AG09319 (cell line): ENCODE results near the gene E2F6.

Experiments used
- DNase-seq: peaks from one replicate; pipeline ENCODE4 v3.0.0-alpha.2; 2010; ENCODE audit warnings: low read depth; ENCODE audit errors: extremely low read depth
- TF ChIP-seq, protein P1 (sequence below): IDR thresholded peaks from 2 replicates; pipeline ENCODE4 v1.5.1; 2011; ENCODE audit warnings: low read depth, mild to moderate bottlenecking, inconsistent platforms, low read length, moderate library complexity

E2F6 gene

GRCh38 chr2:11465485-11466306 lies at the start of gene E2F6:
E2F6 (minus strand) TSS chr2:11466161; CDS start chr2:11465879, 282 bp downstream.
- TF ChIP-seq, protein P1, sequence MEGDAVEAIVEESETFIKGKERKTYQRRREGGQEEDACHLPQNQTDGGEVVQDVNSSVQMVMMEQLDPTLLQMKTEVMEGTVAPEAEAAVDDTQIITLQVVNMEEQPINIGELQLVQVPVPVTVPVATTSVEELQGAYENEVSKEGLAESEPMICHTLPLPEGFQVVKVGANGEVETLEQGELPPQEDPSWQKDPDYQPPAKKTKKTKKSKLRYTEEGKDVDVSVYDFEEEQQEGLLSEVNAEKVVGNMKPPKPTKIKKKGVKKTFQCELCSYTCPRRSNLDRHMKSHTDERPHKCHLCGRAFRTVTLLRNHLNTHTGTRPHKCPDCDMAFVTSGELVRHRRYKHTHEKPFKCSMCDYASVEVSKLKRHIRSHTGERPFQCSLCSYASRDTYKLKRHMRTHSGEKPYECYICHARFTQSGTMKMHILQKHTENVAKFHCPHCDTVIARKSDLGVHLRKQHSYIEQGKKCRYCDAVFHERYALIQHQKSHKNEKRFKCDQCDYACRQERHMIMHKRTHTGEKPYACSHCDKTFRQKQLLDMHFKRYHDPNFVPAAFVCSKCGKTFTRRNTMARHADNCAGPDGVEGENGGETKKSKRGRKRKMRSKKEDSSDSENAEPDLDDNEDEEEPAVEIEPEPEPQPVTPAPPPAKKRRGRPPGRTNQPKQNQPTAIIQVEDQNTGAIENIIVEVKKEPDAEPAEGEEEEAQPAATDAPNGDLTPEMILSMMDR = no peak
- peak; percentile 81 for DNase-seq

DNA sequence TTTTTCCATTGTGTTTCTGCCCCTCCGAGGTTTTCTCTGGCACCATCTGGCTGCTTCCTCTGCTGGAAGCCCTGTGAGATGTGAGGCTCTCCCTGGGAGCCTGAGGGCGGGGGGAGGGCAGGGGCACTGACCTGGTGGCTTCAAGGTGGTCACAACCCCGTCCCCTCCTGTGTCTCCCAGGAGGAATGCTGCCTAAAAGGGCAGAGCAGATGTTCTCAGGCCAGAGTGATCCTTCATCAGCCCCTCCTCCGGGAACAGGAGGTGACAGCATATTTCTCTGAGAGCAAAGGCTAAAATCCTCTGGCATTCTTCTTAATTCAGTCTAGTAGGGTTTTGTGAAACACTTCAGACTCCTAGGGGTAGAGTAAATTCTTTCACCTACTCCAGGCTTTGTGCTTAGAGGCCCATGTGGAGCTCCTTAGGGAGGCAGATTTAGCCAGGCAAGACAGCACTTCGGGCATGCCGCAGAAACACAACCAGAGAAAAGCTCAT lies 49.6 kb upstream of the E2F6 start:
- TF ChIP-seq, protein P1 = no peak
- no peak for DNase-seq

DNA sequence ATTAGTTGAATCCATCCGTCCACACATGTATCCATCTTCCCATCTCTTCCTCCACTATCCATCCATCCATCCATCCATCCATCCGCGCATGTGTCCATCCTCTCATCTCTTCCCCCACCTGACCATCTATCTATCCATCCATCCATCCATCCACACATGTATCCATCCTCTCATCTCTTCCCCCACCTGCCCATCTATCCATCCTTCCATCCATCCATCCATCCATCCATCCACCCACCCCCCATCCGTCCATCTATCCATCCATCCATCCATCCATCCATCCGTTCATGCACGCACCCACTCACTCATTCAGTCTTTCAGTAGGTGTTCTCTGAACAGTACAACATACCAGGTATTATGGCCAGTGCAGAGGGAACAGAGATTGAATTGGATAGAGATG lies 48.9 kb upstream of the E2F6 start:
- DNase-seq = no peak
- TF ChIP-seq, protein P1 = no peak

DNA sequence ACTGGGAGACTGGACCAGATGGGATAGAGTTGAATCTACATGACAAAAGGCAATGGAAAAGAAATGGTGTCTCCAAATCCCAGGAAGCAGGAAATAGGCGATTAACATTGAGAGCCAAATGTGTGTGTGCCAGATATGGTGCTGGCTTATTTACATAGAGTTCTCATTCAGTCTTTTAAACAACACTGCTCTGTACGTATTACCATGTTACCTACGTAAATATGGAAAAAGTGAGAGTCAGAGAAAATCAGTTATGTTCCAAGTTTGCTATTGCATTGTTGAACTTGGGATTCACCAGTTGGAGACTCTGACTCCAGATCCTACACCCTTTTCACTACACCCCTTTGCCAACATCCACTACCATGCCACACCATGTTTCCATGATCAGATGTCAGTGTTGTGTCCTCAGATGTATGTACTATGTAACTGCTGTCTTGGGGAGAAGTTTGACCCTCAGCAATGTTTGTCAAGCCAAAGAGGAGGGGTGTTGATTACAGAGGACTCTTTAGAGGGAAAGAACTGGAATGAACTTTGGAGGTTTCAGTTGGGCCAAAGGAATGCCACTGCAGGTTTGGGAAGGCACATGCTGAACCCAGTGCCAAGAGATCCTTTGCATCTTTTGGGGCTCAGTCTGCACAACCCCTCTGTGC lies 48.2 kb upstream of the E2F6 start:
- DNase-seq = no peak
- TF ChIP-seq, protein P1 = no peak

- TF ChIP-seq, protein P1 = no peak
- DNase-seq = no peak
Measured at GRCh38 chr2:11513319-11513718, 47.4 kb upstream of the E2F6 start.

GRCh38 chr2:11512431-11512830 lies 46.5 kb upstream of the E2F6 start:
- TF ChIP-seq, protein P1 = no peak
- DNase-seq = no peak
